Mononuclear cell (primary cell): ENCODE data around the gene KCNQ5. TPM values are rescaled to one million over a fixed set of nuclear protein-coding genes. Genes with fewer than 3 reads are reported as not detected.

Experiments
- H3K27me3 ChIP-seq: 2 replicates; pipeline ENCODE4 v1.6.0; 2011; ENCODE audit warnings: low read length, control low read depth; ENCODE audit not compliant: insufficient read depth
- H3K4me1 ChIP-seq: 2 replicates; pipeline ENCODE4 v1.5.1; 2011; ENCODE audit warnings: mild to moderate bottlenecking, low read length, control low read depth; ENCODE audit not compliant: insufficient read depth
- H3K4me3 ChIP-seq: 2 replicates; pipeline ENCODE4 v1.5.1; 2011; ENCODE audit warnings: mild to moderate bottlenecking, low read length, moderate library complexity
- H3K9me3 ChIP-seq: 2 replicates; pipeline ENCODE4 v1.5.1; 2011; ENCODE audit warnings: low read depth, mild to moderate bottlenecking, control low read depth, low read length
- total RNA-seq: library from RNA; depleted of rRNA; stranded (reverse); fragments of >200 nt; gene quantifications from one replicate; pipeline ENCODE4 v1.2.3, GENCODE V29; 2012

KCNQ5 gene
- total RNA-seq, 1 donor, result 2.8 TPM

DNA sequence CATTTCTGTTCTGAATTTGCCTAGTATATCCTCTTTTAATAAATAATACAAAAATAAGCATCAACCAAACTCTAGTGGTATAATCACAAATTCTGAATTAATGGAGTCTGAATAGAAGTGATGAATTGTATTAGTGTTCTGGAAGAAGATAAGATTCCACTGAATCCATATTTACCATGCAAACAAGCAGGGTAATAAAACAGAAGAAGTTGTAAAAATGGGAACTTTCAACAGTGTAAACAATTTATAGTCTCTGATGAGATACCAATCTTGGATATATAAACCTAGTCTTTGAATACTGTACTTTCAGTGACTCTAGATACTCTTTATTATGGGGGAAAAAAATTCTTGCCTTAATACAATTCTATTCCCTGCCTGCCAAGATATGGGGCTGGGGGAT, 405.8 kb downstream of the KCNQ5 start:
- Histone ChIP-seq H3K4me3 (no peak overlapping the region), H3K27me3 (no peaks in the 10 kb centered on the region), H3K4me1 (no peaks in the 10 kb centered on the region), H3K9me3 (no peaks in the 10 kb centered on the region)

DNA sequence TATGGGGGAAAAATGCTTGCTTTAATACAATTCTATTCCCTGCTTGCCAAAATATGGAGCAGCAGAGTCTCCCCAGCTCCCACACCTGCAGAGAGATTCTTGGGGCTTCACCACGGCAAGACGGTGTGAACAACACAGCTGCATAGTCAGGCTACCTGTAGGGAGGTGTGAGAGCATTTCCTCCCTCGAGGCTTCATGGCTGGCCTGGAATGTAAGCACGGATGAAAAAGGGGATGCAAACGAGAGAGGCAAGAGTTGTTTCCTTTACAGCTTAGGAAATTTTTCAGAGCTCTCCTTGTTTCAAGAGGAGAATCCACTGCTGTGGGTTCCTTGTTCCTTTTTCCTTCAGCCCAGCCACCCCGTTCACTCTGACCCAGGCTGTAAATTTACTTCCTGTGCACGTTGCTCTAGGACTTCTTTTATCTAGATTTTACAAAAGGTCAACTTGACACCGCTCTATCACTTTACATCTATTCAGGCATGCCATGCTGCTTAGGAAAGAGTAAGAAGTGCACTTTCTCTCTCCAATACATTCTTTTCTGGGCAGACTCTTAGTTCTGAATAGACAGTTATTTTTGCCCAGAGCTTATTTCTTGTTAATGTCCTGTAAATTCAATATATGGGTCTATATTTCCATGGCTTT, 406.4 kb downstream of the KCNQ5 start:
- H3K4me3 ChIP-seq, result no peak overlapping the region
- no peaks in the 10 kb centered on the region for H3K9me3 ChIP-seq
- no peaks in the 10 kb centered on the region for H3K4me1 ChIP-seq
- no peaks in the 10 kb centered on the region for H3K27me3 ChIP-seq

DNA sequence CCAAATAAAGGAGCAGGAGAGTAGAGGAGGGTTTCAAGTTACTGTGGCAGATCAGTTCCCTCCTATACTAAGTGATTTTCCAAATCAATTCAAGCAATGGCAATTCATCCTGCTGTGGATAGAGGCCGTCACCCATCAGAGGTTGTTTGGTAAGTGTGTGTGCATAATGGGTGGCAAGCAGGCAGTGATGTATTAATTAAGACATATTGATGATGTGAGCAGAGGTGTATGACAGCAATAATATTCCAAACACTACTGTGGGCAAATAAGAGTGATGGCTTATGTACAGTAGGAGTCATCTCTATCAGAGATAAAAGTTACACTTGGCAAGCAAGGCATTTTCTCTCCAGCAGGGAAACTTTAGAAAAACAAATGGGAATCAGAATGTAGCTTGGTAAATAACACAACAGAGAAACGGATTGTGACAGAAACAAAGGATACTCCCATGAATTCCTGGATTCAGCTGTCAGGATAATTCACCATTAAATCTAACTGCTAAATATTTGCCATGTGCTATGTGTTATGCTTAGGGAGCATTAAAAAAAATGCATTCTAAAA, 407.1 kb downstream of the KCNQ5 start:
- no peaks in the 10 kb centered on the region for H3K4me1 ChIP-seq
- H3K4me3 ChIP-seq, result no peak overlapping the region

DNA sequence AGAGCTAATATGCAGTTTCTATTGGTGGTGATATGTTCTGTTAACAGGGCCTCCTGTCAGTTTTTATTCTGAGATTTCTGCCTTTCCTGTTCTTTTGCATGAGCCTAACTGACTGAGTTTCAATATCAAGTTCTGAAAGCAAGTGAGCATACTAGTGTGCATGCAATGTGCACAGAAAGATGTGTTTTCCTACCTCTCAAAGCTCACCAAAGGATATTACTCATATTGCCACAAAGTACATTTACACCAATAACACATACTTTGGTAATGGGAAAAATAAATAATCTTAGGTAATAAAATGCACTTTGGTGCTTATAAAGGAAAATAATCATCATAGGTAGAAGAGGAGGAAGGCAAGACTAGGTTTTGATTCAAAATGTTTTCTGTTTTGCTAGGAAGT, 408.4 kb downstream of the KCNQ5 start:
- no peaks in the 10 kb centered on the region for H3K9me3 ChIP-seq
- H3K4me1 ChIP-seq, result no peaks in the 10 kb centered on the region
- no peaks in the 10 kb centered on the region for H3K27me3 ChIP-seq
- no peak overlapping the region for H3K4me3 ChIP-seq

More for the DNA sequence above, 407.1 kb downstream of the KCNQ5 start:
- H3K27me3 ChIP-seq, result no peaks in the 10 kb centered on the region
- H3K9me3 ChIP-seq, result no peaks in the 10 kb centered on the region

DNA sequence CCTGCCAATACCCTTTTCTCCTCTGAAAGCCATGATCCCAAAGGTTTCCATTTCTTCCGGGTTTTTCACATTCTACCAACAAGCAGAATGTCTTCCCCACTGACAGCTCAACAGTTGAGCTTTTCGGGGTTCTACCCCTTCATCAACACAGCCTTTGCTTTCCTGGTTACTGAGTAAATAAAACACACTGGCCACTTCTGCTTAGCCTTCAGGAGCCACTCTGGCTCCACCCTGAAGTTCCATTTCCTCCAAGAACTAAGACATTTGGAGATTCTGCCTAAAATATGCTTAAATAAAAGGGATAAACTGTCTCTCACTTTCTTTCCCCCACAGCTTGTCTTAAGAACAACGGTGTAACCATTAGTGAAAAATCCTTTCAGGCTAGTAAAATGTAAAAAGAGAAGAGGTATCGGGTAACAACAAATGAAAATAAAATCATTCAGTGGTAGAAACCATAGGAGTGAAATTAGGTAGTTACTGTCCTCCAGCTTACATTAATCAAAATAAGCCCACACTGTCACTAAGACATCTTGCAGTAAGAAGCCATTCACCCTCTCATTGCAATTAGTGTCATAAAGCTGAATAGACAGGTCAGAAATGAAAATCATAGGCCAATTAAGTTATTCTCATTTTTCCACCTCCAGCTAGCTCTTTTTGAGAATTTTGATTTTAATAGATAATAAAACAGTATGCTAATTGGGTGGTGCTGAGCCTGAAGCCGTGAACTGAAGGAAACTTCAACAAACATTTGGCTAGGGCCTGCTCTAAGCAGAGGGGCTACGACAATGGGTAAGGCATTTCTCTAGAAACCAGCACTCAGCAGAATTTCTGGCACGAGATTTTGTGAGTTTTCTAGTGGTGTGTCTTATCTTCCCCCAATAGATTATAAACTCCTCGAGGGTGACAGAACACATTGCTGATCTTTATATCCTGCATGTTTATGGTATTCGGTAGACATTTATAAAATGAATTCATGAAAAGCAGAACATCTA, 409.2 kb downstream of the KCNQ5 start:
- Histone ChIP-seq H3K4me3 (no peak overlapping the region), H3K9me3 (no peaks in the 10 kb centered on the region), H3K4me1 (no peaks in the 10 kb centered on the region), H3K27me3 (no peaks in the 10 kb centered on the region)

DNA sequence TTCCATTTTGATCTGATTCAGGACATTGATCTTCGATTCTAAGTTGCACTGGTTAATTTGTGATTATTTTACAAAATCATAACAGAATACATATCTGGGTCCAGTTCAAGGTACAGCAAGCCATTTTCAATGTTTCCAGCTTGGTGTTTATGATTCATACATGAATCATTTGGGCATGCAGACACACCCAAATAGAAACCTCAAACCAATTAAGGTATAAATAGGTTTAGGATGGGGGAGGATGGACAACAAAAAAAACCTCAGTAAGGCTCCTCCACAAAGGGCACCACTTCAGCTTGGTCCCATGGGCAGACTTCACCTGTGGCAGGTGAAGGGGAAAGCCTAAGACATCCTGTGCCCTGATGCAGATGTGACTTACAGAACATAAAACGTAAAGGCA, 410.7 kb downstream of the KCNQ5 start:
- Histone ChIP-seq H3K4me1 (no peaks in the 10 kb centered on the region), H3K27me3 (no peaks in the 10 kb centered on the region), H3K9me3 (no peaks in the 10 kb centered on the region), H3K4me3 (no peak overlapping the region)

DNA sequence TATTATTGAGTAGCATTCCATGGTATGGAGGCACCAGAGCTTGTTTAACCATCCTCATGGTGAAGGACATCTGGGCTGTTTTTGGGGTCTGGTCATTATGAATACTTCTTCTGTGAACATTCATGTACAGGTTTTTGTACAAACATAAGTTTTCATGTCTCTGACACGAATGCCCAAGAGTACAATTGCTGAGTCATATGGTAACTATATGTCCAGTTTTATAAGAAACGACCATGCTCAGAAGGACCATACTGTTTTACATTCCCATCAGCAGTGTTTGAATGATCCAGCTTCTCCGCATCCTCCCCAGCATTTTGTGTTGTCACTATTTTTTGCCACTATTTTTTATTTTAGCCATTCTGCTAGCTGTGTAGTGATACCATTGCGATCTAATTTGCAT, 414.8 kb downstream of the KCNQ5 start:
- Histone ChIP-seq H3K9me3 (peaks cover 9% of the 10 kb centered on the region), H3K4me3 (no peak overlapping the region), H3K4me1 (no peaks in the 10 kb centered on the region), H3K27me3 (no peaks in the 10 kb centered on the region)

DNA sequence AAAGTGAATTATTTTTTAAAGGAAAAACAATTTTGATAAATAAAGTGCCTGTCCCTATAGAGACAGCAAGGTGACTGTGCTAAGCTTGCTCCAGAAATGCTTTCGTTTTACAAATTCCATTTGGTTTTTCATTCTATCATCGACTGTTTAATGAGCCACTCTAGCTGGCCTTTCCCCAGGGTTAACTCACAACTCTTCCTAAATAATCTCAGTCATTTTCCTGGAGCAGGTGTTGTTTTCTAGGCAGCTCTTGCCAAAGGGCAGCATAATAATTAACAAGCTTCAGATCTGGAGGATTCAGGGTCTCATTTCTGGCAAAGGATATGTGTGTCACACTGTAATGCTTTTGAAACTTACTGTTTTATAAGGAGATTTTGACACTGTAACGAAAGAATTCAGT, 419.2 kb downstream of the KCNQ5 start:
- Histone ChIP-seq H3K4me3 (no peak overlapping the region), H3K27me3 (no peaks in the 10 kb centered on the region), H3K9me3 (peaks cover 9% of the 10 kb centered on the region), H3K4me1 (no peaks in the 10 kb centered on the region)

DNA sequence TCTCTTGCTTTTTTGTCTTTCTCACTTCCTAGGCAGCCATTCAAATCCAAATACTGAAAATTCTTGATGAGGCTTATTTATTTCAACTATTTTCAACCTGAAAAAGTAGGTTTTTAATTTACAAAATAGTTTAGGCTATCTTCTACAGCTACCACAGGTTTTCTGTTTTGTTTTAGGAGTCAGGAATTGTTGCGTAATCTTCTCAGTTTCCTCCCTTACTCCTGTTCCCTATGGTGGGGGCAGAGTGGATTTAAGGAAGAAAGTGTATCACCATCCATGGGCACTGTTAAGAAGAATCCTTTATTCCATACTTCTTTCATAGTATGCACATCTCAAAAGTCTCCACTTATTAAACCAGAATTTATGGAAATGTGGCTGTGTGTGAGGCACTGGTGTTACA, 421.0 kb downstream of the KCNQ5 start:
- H3K4me3 ChIP-seq, result no peak overlapping the region
- peaks cover 9% of the 10 kb centered on the region for H3K9me3 ChIP-seq
- no peaks in the 10 kb centered on the region for H3K27me3 ChIP-seq
- H3K4me1 ChIP-seq, result no peaks in the 10 kb centered on the region

DNA sequence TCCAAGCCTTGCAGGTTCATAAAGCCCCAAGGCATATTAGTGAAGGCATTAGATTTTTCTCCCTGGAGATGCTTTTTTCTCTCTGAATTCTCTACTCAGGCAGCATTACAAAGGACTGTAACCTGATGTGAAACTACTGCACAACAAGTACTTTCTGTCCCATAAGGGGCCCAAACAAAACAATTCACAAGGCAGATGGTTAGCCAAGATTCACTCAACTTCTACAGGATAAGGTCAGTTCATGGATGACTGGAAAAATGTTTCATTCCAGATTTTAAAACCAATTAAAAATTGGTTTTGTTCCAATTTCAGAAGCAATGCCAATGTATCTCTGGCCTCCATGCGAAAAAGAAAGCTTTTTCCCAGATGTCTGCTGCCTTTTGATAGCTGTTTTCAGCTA, 421.6 kb downstream of the KCNQ5 start:
- Histone ChIP-seq H3K9me3 (peaks cover 9% of the 10 kb centered on the region), H3K27me3 (no peaks in the 10 kb centered on the region), H3K4me1 (no peaks in the 10 kb centered on the region), H3K4me3 (no peak overlapping the region)

DNA sequence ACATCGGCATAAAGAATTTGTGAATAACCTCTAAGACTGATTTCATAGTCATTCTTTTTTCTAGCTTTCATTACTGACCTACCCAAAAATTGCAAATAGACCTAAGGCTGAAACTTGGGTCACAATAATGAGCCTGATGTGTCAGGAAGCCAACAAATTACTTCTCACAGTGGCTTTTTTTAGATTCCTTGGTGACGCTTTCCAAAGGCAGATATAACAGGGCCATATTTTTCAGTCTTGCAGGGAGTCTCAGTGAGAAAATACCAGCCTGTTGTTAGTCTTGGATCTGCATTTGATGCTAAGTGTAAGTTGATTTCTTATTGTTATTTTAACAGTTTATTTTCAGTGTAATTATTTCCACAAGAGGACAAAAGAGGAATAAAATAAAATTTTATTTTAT, 423.7 kb downstream of the KCNQ5 start:
- Histone ChIP-seq H3K9me3 (no peaks in the 10 kb centered on the region), H3K4me1 (no peaks in the 10 kb centered on the region), H3K4me3 (no peak overlapping the region), H3K27me3 (no peaks in the 10 kb centered on the region)

DNA sequence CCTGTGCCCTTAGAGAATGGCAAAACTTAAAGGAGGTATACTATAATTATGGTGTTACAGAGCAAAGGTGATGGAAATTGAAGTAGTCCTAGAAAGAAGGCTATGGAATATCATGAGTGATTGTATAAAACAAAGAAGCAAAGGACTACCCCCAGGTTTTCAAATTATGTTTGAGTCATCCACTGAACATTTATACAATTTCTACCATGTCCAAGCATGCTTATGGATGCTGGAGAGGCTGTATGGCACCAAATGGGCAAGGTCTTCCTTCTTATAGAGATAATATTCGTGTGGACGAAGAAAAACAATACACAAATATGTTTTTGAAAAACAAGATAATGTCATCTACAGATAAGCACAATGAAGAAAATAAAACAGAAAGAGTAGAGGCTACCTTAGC, 425.9 kb downstream of the KCNQ5 start:
- Histone ChIP-seq H3K27me3 (no peaks in the 10 kb centered on the region), H3K9me3 (no peaks in the 10 kb centered on the region), H3K4me1 (no peaks in the 10 kb centered on the region), H3K4me3 (no peak overlapping the region)

DNA sequence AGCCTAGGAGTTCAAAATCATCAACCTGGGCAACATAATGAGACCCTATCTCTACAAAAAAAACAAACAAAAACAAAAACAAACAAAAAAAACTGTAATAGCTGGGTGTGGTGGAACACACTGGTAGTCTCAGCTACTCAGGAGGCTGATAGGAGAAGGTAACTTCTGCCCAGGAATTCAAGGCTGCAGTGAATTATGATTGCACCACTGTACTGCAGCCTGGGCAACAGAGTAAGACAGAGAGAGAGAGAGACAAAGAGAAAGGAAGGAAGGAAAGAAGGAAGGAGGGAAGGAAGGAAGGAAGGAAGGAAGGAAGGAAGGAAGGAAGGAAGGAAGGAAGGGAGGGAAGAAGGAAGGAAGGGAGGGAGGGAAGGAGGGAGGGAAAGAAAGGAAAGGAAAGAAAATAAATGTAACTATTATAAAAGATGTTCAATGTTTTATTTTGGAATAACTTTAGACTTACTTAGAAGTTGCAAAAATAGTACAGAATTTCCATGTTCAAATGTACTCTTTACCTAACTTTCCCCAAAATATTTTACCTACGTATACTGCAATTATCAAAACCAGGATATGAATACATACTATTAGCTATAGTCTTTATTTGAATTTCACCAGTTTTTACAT, 428.2 kb downstream of the KCNQ5 start:
- Histone ChIP-seq H3K9me3 (no peaks in the 10 kb centered on the region), H3K4me1 (no peaks in the 10 kb centered on the region), H3K4me3 (no peak overlapping the region), H3K27me3 (no peaks in the 10 kb centered on the region)

DNA sequence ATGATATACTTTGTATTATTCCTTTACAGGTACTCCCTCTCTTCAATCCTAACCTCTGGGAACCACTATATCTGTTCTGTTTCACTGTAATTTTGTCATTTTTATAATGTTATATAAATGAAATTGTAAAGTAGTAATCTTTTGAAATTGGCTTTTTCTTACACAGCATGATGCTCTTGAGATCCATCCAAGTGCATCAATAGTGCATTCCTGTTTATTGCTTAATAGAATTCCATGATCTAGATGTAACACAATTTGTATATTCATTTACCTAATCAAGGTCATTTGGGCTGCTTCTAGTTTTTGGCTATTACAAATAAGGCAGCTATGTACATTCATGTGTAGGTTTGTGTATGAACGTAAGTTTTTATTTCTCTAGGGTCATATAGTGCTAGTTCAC, 428.8 kb downstream of the KCNQ5 start:
- no peak overlapping the region for H3K4me3 ChIP-seq
- H3K9me3 ChIP-seq, result no peaks in the 10 kb centered on the region
- H3K27me3 ChIP-seq, result no peaks in the 10 kb centered on the region
- no peaks in the 10 kb centered on the region for H3K4me1 ChIP-seq

DNA sequence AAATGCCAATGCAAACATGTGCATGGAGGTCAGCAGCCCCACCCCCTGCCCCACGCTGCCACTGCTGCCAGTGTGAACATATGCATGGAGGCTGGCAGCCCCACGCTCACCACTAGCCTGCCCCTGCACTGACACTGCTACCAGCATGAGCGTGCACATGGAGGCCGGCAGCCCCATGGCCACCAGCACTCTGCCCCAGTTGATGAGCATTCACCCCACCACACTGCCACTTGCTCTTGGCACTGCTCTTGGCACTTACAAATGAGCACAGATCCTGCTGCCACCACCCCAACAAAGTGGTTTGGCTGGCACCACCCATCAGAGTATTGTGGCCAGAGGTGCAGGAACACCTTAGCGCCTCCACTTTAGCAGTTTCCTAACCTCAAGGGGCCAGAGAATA, 429.3 kb downstream of the KCNQ5 start:
- no peaks in the 10 kb centered on the region for H3K27me3 ChIP-seq
- H3K9me3 ChIP-seq, result no peaks in the 10 kb centered on the region
- no peak overlapping the region for H3K4me3 ChIP-seq
- H3K4me1 ChIP-seq, result no peaks in the 10 kb centered on the region
